GM03348 (cell line): ENCODE results near the gene MAP4.
"Not testable (repeated sequence)": the region's sequence is repeated elsewhere in the genome, so short reads cannot be mapped to it uniquely, and the experiment has no call there.

Source experiments
- DNase-seq: peaks from one replicate; pipeline ENCODE4 v3.0.0; 2012; ENCODE audit warnings: low spot score

The MAP4 gene

DNA sequence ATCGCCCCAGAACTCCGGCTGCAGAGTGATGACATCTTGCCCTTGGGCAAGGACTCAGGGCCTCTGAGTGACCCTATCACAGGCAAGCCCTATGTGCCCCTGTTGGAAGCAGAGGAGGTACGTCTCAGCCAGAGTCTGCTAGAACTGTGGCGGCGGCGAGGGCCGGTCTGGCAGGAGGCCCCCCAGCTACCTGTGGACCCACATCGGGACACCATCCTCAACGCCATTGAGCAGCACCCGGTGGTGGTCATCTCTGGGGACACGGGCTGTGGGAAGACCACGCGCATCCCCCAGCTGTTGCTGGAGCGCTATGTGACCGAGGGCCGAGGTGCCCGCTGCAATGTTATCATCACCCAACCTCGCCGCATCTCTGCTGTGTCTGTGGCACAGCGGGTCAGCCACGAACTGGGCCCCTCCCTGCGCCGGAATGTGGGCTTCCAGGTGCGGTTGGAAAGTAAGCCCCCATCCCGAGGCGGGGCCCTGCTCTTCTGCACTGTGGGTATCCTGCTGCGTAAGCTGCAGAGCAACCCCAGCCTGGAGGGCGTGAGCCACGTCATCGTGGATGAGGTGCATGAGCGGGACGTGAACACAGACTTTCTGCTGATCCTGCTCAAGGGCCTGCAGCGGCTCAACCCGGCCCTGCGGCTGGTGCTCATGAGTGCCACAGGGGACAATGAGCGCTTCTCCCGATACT lies 169.9 kb downstream of the MAP4 start:
- DNase-seq, result no peak

DNA sequence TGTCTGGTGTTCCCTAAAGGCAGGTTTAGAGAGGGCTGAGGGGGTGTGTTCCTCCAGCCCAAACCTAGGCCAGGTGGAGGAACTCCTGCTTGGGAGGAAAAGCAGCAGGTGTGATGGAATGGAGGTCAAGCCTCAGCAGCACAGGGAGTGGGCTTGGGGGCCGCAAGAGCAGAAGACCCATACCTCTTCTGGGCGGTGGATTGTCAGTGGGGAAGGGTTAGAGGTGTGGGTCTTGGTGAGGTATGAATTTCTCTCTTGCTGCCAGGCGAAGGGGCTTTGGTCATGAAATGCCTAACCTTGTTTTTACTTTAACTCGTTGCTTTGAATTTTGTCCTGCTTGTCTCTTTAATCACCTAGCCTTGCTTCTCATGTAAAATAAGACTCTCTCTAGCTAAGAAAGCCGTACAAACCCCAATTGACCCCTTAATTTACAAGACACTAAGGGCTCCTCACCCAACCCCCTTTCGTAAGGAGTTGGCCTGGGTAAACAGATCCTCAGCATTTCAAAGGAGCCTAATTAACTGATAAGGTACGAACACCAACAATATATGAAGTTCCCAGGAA lies 174.3 kb downstream of the MAP4 start:
- no peak for DNase-seq

GRCh38 chr3:47838503-47838902 lies 177.7 kb downstream of the MAP4 start:
- no peak for DNase-seq

- no peak for DNase-seq
Measured at GRCh38 chr3:47836986-47837385, 179.2 kb downstream of the MAP4 start.

DNA sequence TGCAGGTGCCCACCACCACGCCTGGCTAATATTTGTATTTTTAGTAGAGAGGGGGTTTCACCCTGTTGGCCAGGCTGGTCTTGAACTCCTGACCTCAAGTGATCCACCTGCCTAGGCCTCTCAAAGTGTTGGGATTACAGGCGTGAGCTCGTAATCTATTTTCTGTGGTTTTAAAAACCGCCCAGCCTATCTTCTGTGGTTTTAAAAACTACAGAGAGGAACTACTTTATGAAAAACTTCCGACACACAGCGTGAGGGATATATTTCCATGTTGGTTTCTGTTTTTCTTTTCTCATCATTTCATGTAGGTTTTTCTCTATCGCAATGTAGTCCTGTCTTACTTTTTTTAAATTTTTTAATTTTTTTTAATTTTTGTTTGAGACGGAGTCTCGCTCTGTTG lies 186.7 kb downstream of the MAP4 start:
- not testable (repeated sequence) for DNase-seq

DNA sequence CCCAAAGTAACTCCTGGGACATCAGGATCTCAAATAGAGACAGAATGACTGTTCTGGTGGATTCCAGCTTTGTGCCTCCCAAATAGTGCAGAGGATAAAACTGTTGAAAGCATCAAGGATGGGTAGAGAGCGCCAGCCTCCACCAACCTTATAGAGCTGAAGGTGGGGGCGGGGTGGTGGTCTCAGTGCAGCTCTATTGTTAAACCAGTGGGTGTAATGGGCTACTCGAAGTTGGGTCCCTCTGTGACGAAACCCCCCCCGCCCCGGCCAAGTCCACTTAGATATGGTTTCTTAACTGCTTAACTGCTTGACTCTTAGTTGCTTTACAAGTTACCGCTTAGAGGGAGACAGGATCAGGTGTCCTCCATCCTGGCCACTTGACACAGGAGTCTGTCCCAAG lies 190.6 kb downstream of the MAP4 start:
- DNase-seq, result no peak

- peak; percentile 98 for DNase-seq
Measured at GRCh38 chr3:47824541-47825473, 191.4 kb downstream of the MAP4 start.

DNA sequence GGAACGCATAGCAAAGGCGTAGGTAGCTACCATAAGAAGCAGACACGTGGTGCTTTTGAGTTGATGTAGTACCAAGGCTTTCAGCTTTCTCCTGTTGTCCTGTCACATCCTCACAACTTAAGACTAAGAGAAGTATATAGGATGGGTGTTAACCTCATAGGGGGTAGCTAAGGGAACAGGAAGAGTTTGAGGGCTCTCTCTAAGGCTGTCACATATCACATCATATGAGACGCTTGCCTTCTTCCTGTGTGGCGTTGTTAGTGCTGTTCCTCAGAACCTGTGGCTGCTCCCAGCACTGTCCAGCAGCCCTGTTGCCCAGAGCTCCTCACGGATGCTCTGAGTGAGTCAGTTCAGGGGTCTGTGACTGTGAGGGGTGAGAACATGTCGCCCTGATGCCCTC lies 198.6 kb downstream of the MAP4 start:
- no peak for DNase-seq

DNA sequence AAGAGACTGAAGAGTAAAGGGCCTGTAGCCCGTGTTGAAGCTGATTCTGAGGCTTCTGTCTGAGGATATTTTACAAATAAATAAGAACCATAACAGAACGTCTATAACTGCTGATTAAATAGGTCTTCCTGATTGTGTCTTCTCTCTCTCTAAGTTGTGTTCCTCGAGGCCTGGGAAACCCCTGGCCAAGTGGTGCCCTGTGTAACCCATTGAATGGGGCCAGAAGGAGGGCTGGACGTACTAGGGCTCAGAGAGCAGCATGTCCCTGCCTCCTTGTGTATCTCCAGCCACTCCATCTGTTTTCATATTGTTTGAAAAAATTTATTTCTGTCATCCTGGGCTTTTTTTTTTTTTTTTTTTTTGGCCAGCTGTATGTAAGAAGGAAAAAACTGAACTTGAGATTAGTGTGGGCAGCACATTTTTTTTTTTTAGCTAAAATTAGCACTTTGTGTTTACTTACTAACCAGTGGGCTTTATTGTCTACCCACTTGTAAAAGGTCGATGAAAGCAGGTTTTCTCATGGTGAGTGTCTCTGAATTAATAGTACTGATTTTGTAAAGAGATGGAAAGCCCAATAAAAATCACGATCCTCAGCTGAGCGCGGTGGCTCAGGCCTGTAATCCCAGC lies 202.6 kb downstream of the MAP4 start:
- DNase-seq, result no peak

GRCh38 chr3:47804577-47804976 lies 211.6 kb downstream of the MAP4 start:
- DNase-seq, result no peak

DNA sequence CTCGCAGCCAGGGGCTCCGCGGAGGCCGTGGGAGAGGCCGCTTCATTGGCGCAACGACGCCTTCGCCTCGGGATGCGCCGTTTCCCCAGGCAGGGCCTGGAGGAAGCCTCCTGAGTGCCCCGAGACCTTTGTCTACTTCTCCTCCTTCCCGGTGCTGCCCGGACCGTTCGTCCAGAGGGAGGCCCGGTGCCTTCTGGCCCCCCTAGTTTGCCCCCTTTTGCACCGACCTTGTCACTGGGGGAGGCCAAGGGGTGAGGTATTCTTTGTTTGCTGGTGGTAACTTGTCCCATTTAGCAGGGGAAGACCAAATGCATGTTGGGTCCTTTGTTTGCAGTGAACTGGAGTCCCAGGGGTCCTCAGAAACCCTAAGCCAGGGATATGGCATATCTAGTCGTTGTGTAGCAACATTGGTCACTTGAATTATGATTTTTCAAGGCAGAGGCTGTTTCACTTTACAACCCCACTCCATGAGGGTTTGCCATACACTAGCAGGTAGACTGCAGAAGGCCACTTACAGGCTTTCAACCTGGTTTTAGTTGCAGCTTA lies 212.7 kb downstream of the MAP4 start:
- DNase-seq, result no peak

DNA sequence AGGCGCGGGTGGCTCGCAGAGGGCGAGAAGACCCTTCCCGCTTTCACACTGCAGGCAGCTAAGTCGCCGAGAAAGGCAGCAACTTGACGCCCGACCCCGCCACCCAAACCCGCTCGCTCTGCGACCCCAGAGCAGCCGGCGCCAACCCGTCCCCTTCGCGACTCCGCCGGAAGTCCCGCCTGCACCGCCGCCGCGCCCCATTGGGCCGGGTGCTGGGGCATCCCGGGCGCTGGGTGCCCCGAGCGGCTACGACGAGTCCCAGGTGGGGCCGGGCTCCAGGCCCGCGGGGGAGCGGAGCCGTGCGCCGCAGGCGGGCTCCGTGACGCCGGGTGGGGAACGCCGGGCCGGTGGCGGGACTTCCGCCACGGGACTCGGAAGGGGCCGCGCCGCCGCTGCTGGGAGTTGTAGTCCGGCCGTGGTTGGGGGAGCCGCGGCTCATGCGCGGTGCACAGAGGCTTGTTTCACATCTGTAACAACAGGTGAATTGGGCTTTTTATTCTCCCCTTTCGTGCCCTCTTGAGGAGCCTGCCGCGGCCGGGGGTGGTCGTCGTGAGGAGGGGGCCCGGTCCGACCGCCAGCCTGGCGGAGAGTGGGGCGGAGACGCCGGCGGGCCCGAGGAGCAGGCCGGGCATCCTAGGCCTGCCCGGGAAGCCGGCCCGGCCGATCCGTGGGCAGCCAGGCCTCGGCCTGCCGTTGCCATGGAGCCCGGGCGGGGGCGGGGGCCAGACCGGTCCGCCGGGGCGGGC lies 213.3 kb downstream of the MAP4 start, which contains the start of gene DHX30:
Gene DHX30, plus strand, starts transcription at position 405 of the 746 bp plus-strand sequence. CDS start 7,546 bp downstream, outside the sequence.
- DNase-seq, result peak; percentile 97
